A549 (cell line): ENCODE results near the gene UACA. TPM values are rescaled to one million over a fixed set of nuclear protein-coding genes. Genes with fewer than 3 reads are reported as not detected.

ENCODE experiments used
- ATAC-seq, 2 experiments: fragments of 200-7000 bp in 1 of 2; fragments of >200 bp in 1 of 2; cut with Nextera tagmentation in 1 of 2; cut with Tn5 transposase in 1 of 2; 3 replicates each; pipeline versions ENCODE4 v1.8.0 to v1.9.1; 2018 to 2020; ENCODE audit warnings: mild to moderate bottlenecking in 1 of 2, moderate library complexity in 1 of 2
- CTCF ChIA-PET: fragments of 300-600 bp; sonication (Branson Sonifier 250); formaldehyde crosslinking; extraction: SDS; loops from one replicate; lab custom pipeline; 2021; ENCODE audit warnings: antibody characterized with exemption, inconsistent platforms; lab: Yijun Ruan, JAX
- POLR2A ChIA-PET: fragments of 350-600 bp; formaldehyde crosslinking; extraction: SDS; loops from one replicate; lab custom pipeline; 2021; ENCODE audit warnings: antibody characterized with exemption, inconsistent platforms; lab: Yijun Ruan, JAX
- DNase-seq, 2 experiments: peaks; one replicate each; pipeline versions ENCODE4 v3.0.0 to v3.0.0-alpha.2; 2011 to 2016; ENCODE audit warnings: low read depth in 1 of 2, low spot score in 1 of 2
- FAIRE-seq: peaks from 2 replicates; lab custom pipeline; 2011; peaks lifted over from hg19 to GRCh38; lab: Jason Lieb, UNC
- H3K27ac ChIP-seq, 2 experiments: fragments of >200 bp; sonication (Bioruptor Twin); formaldehyde crosslinking; 3 replicates each; pipeline ENCODE4 v1.5.1; 2016 to 2017
- H3K4me1 ChIP-seq: fragments of >200 bp; sonication (Bioruptor Twin); formaldehyde crosslinking; 3 replicates; pipeline ENCODE4 v1.6.1; 2016
- H3K4me2 ChIP-seq: fragments of >200 bp; sonication (Bioruptor Twin); formaldehyde crosslinking; 3 replicates; pipeline ENCODE4 v1.6.1; 2016
- H3K4me3 ChIP-seq: fragments of >200 bp; sonication (Bioruptor Twin); formaldehyde crosslinking; 3 replicates; pipeline ENCODE4 v1.5.1; 2016
- H3K9me3 ChIP-seq: fragments of >200 bp; sonication (Bioruptor Twin); formaldehyde crosslinking; 3 replicates; pipeline ENCODE4 v1.6.1; 2016
- ATOH8 ChIP-seq: fragments of 250-450 bp; sonication (Bioruptor Pico); IDR thresholded peaks from 2 replicates; pipeline ENCODE4 v1.5.0; 2020; ENCODE audit warnings: low read depth, mild to moderate bottlenecking, moderate library complexity
- CBX2 ChIP-seq: fragments of 200-600 bp; sonication (generic); IDR thresholded peaks from 2 replicates; pipeline ENCODE4 v1.6.1; 2016; ENCODE audit warnings: low read depth, mild to moderate bottlenecking, borderline replicate concordance
- CBX8 ChIP-seq: fragments of 200-600 bp; sonication (generic); IDR thresholded peaks from 2 replicates; pipeline ENCODE4 v1.6.1; 2016
- EHF ChIP-seq: fragments of 250-450 bp; sonication (Bioruptor Pico); IDR thresholded peaks from 2 replicates; pipeline ENCODE4 v1.5.0; 2020; ENCODE audit warnings: mild to moderate bottlenecking
- EHMT2 ChIP-seq: fragments of 200-600 bp; sonication (generic); IDR thresholded peaks from 2 replicates; pipeline ENCODE4 v1.6.1; 2016; ENCODE audit warnings: antibody characterized with exemption, low read depth, mild to moderate bottlenecking, moderate library complexity
- FOSB ChIP-seq: fragments of 250-450 bp; sonication (Bioruptor Pico); IDR thresholded peaks from 2 replicates; pipeline ENCODE4 v1.5.0; 2020; ENCODE audit warnings: mild to moderate bottlenecking, moderate library complexity
- FOSL2 ChIP-seq, 2 experiments: fragments of 450-650 bp in 1 of 2; fragments of >200 bp in 1 of 2; sonication (Bioruptor Twin) in 1 of 2; formaldehyde crosslinking; IDR thresholded peaks; 2 replicates each; pipeline versions ENCODE4 v1.5.0 to v1.6.1; 2016 to 2020; ENCODE audit warnings: mild to moderate bottlenecking in 1 of 2, moderate library complexity in 1 of 2
- HMGXB4 ChIP-seq: fragments of 250-450 bp; sonication (Bioruptor Pico); IDR thresholded peaks from 2 replicates; pipeline ENCODE4 v1.5.0; 2021; ENCODE audit warnings: mild to moderate bottlenecking, moderate library complexity, borderline replicate concordance
- JUN ChIP-seq, 2 experiments: fragments of >200 bp; sonication (Bioruptor Twin); formaldehyde crosslinking; IDR thresholded peaks; 2 replicates in 1 of 2; 3 replicates in 1 of 2; pipeline ENCODE4 v1.6.1; 2016 to 2017
- JUNB ChIP-seq: fragments of >200 bp; sonication (Bioruptor Twin); formaldehyde crosslinking; IDR thresholded peaks from 2 replicates; pipeline ENCODE4 v1.6.1; 2016
- KDM5A ChIP-seq: fragments of 200-600 bp; sonication (generic); IDR thresholded peaks from 2 replicates; pipeline ENCODE4 v1.6.1; 2016; ENCODE audit warnings: antibody characterized with exemption, mild to moderate bottlenecking
- MAFK ChIP-seq: fragments of 450-650 bp; IDR thresholded peaks from 2 replicates; pipeline ENCODE4 v1.6.1; 2014; ENCODE audit not compliant: partially characterized antibody
- MAX ChIP-seq: IDR thresholded peaks from 2 replicates; pipeline ENCODE4 v1.6.1; 2012
- NFE2L2 ChIP-seq: fragments of 150-350 bp; conservative IDR thresholded peaks from 2 replicates; pipeline ENCODE4 v1.6.1; 2014; ENCODE audit warnings: low read length
- NPAS2 ChIP-seq: fragments of 250-450 bp; sonication (Bioruptor Pico); IDR thresholded peaks from 2 replicates; pipeline ENCODE4 v1.8.0; 2022; ENCODE audit warnings: mild to moderate bottlenecking, moderate library complexity, borderline replicate concordance
- RAD21 ChIP-seq, 2 experiments: fragments of >200 bp in 1 of 2; sonication (Bioruptor Twin) in 1 of 2; formaldehyde crosslinking in 1 of 2; IDR thresholded peaks in 1 of 2; conservative IDR thresholded peaks in 1 of 2; 2 replicates in 1 of 2; 3 replicates in 1 of 2; pipeline ENCODE4 v1.6.1; 2012 to 2018; ENCODE audit warnings: inconsistent platforms in 1 of 2
- RNF2 ChIP-seq: fragments of 200-600 bp; sonication (generic); IDR thresholded peaks from 2 replicates; pipeline ENCODE4 v1.6.1; 2016; ENCODE audit warnings: low read depth, mild to moderate bottlenecking, antibody characterized with exemption, moderate library complexity, borderline replicate concordance
- SREBF2 ChIP-seq: fragments of 450-650 bp; IDR thresholded peaks from 2 replicates; pipeline ENCODE4 v1.6.1; 2014; ENCODE audit warnings: mild to moderate bottlenecking, moderate library complexity
- TFCP2L1 ChIP-seq: fragments of 250-450 bp; sonication (Bioruptor Pico); IDR thresholded peaks from 2 replicates; pipeline ENCODE4 v1.5.0; 2021; ENCODE audit warnings: mild to moderate bottlenecking
- TP53 ChIP-seq: fragments of 250-450 bp; sonication (Bioruptor Pico); IDR thresholded peaks from 2 replicates; pipeline ENCODE4 v1.5.0; 2021; ENCODE audit warnings: mild to moderate bottlenecking, moderate library complexity
- ZC3H11A ChIP-seq: fragments of 450-650 bp; IDR thresholded peaks from 2 replicates; pipeline ENCODE4 v1.6.1; 2014; ENCODE audit warnings: antibody characterized with exemption, mild to moderate bottlenecking
- WGBS: methylation state at CpG from one replicate; pipeline ENCODE4 v1.1.6; 2017; ENCODE audit errors: missing lambda C conversion rate; 5-methylcytosine and 5-hydroxymethylcytosine counted together
- polyA plus RNA-seq, 4 experiments: library from polyadenylated mRNA; depleted of rRNA in 3 of 4; stranded (reverse); fragments of >200 nt; fragmentation: RNase III in 1 of 4; extraction: RNeasy Plus Mini Kit Qiagen cat#74134 plus additional on column Dnase treatment in 1 of 4; gene quantifications; 2 replicates in 3 of 4; 3 replicates in 1 of 4; pipeline ENCODE4 v1.2.3, GENCODE V29; 2011 to 2017
- TF ChIP-seq, protein P1 (sequence below): IDR thresholded peaks from 2 replicates; pipeline ENCODE4 v1.6.1; 2012; ENCODE audit warnings: low read depth, borderline replicate concordance
- TF ChIP-seq, protein P2 (sequence below): fragments of >200 bp; sonication (Bioruptor Twin); formaldehyde crosslinking; IDR thresholded peaks from 3 replicates; pipeline ENCODE4 v1.5.1; 2016

The UACA gene
- polyA plus RNA-seq, 2 of the 4 experiments (the other 2 are of a cell fraction): 31.9 to 80.4 TPM

DNA sequence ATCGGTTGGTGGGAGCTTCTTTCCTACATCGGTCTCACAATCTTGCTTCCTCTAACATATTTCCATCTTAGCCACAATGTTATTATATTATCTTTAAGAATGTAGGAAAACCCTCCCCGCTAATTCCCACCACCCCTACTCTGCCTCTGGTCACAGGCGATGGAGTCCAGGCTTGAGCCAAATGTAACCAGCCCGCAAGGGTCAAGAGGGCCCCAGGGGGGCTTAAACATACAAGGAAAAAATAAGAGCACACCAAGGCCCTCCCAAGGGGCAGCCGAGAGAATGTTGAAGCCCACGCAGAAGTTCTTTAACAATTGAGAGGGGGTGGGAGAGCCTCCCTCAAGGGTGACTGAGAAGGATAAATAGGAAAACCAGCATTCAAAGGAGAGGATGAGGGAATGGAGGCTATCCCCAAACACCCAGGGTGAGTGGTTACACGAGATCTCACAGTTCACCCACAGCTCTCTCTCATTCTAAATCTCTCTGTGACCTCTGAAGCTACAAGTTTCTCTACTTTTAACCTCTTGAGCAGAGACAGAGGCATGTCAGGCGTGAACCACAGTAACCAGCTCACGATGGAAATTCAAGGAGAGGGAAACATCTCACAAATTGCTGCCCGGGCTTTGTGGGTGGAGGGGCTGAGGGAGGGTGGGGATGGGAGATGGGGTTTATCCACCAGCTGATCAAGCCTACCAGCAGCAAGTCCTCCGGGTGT, 31.4 kb upstream of the UACA start:
- FAIRE-seq: no peak
- ChIA-PET CTCF (interaction anchor here (0.7 to 15.4 kb wide), 12 partner anchors 17 to 1007 kb away, joined by 3 to 274 read pairs (median 3); partner anchors contain the start of gene UACA), POLR2A (interaction anchor here (0.5 to 1.7 kb wide), 8 partner anchors 16 to 85 kb away, joined by 3 to 9 read pairs (median 4); partner anchors contain the start of genes LARP6 and UACA)
- peak overlapping the region; percentile 83 to 93 for H3K27ac ChIP-seq
- 0 out of 3 replicates have a peak overlapping the region, but pooled peaks have one; percentile 11 for H3K4me3 ChIP-seq
- ATAC-seq: peak; percentile 45 to 48; a peak in 5 of 6 replicates
- peak overlapping the region; percentile 80 for H3K4me2 ChIP-seq
- no peaks in the 10 kb centered on the region for H3K9me3 ChIP-seq
- H3K4me1 ChIP-seq: peaks cover 70% of the 10 kb centered on the region
- TF ChIP-seq EHF (CRISPR knock-in tag): no peak
- TF ChIP-seq, protein P1, sequence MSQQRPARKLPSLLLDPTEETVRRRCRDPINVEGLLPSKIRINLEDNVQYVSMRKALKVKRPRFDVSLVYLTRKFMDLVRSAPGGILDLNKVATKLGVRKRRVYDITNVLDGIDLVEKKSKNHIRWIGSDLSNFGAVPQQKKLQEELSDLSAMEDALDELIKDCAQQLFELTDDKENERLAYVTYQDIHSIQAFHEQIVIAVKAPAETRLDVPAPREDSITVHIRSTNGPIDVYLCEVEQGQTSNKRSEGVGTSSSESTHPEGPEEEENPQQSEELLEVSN: no peak
- TF ChIP-seq SREBF2: no peak
- TF ChIP-seq EHMT2: no peak
- no peak for TF ChIP-seq NFE2L2
- no peak for TF ChIP-seq KDM5A
- no peak for TF ChIP-seq JUNB
- no peak for TF ChIP-seq ZC3H11A
- no peak for TF ChIP-seq HMGXB4 (CRISPR knock-in tag)
- TF ChIP-seq ATOH8 (CRISPR knock-in tag): no peak
- TF ChIP-seq, protein P2, sequence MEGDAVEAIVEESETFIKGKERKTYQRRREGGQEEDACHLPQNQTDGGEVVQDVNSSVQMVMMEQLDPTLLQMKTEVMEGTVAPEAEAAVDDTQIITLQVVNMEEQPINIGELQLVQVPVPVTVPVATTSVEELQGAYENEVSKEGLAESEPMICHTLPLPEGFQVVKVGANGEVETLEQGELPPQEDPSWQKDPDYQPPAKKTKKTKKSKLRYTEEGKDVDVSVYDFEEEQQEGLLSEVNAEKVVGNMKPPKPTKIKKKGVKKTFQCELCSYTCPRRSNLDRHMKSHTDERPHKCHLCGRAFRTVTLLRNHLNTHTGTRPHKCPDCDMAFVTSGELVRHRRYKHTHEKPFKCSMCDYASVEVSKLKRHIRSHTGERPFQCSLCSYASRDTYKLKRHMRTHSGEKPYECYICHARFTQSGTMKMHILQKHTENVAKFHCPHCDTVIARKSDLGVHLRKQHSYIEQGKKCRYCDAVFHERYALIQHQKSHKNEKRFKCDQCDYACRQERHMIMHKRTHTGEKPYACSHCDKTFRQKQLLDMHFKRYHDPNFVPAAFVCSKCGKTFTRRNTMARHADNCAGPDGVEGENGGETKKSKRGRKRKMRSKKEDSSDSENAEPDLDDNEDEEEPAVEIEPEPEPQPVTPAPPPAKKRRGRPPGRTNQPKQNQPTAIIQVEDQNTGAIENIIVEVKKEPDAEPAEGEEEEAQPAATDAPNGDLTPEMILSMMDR: no peak
- no peak for TF ChIP-seq RAD21 (conservative IDR thresholded peaks at IDR 0.05 in 1 of 2, IDR thresholded peaks at IDR 0.05 in 1 of 2)
- no peak for TF ChIP-seq TP53 (CRISPR knock-in tag)
- TF ChIP-seq TFCP2L1 (CRISPR knock-in tag): no peak
- TF ChIP-seq RNF2: no peak
- no peak for TF ChIP-seq JUN (IDR thresholded peaks at IDR 0.05)
- no peak for TF ChIP-seq FOSL2 (IDR thresholded peaks at IDR 0.05)
- TF ChIP-seq FOSL2 (CRISPR knock-in tag; IDR thresholded peaks at IDR 0.05): no peak
- no peak for DNase-seq
- 56% methylated on average over 12 of the region's 12 CpGs for WGBS

DNA sequence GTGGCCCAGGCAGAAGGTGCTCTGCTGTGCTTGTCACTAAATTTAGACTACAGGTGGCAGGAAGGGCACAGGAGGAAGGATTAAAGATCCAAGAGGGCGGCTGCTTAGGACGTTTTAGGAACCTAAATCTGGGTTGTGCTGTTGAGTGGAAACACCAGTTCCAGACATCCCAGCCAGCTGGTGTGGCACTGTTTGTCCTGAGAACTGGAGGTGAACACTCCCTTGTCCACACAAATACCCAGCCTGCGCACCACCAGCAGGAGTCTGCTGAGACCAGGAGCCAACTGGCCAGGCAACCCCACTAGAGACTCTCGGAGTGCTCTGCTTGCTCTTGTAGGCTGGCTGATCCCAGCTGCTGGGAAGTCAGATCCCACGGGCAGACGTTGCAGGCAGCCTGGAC, 30.3 kb upstream of the UACA start:
- DNase-seq (no peak), ATAC-seq (no peak), FAIRE-seq (no peak)
- TF ChIP-seq SREBF2 (no peak), MAFK (no peak), FOSB (CRISPR knock-in tag) (no peak), NPAS2 (no peak), CBX8 (no peak), KDM5A (no peak), ATOH8 (CRISPR knock-in tag) (no peak), HMGXB4 (CRISPR knock-in tag) (no peak), MAX (no peak), TFCP2L1 (CRISPR knock-in tag) (no peak), CBX2 (no peak)
- WGBS: 90% methylated on average over 6 of the region's 6 CpGs
- Histone ChIP-seq H3K4me1 (peaks cover 77% of the 10 kb centered on the region), H3K4me3 (no peak overlapping the region), H3K27ac (peak overlapping the region; percentile 83 to 93), H3K9me3 (no peaks in the 10 kb centered on the region), H3K4me2 (peak overlapping the region; percentile 80; the same call in 1 of the 3 replicates)
- ChIA-PET POLR2A (no interaction called here), CTCF (interaction anchor here (0.6 to 15.4 kb wide), 11 partner anchors 10 to 1008 kb away, joined by 3 to 274 read pairs (median 3); no protein-coding TSS in a partner anchor)
